HepG2 (cell line): ENCODE measurements around the gene CDC34. TPM values are rescaled to one million over a fixed set of nuclear protein-coding genes. Genes with fewer than 3 reads are reported as not detected.

ENCODE experiments used
- ATAC-seq: fragments of 200-7000 bp; cut with Tn5 transposase; 3 replicates; pipeline ENCODE4 v1.9.1; 2020; ENCODE audit warnings: mild to moderate bottlenecking, moderate library complexity
- BruUV-seq: library from RNA; stranded (reverse); fragments of 400-500 nt; replicated peaks from 2 replicates; lab custom pipeline; 2021; lab: Mats Ljungman, UMichigan
- CTCF ChIA-PET: fragments of 300-600 bp; formaldehyde crosslinking; extraction: SDS; loops from one replicate; lab custom pipeline; 2021; ENCODE audit warnings: low total read pairs, inconsistent platforms, low intra/inter-chr PET ratio; lab: Yijun Ruan, JAX
- POLR2A ChIA-PET: fragments of 350-600 bp; sonication (Branson Sonifier 250); formaldehyde crosslinking; loops from one replicate; lab custom pipeline; 2020; ENCODE audit warnings: antibody characterized with exemption, inconsistent platforms; lab: Yijun Ruan, JAX
- DNase-seq: peaks from one replicate; pipeline ENCODE4 v3.0.0-alpha.2; 2015; ENCODE audit warnings: low spot score
- FAIRE-seq: peaks from 3 replicates; lab custom pipeline; 2011; peaks lifted over from hg19 to GRCh38; lab: Jason Lieb, UNC
- H2AFZ ChIP-seq: one replicate; pipeline ENCODE4 v1.6.1; 2011; ENCODE audit warnings: low read length, inconsistent platforms
- H3K27ac ChIP-seq: fragments of 300-600 bp; 3 replicates; pipeline ENCODE4 v1.8.0; 2011; ENCODE audit warnings: mixed run types, mild to moderate bottlenecking, mixed read lengths, low read length, inconsistent platforms; ENCODE audit not compliant: insufficient read depth; ENCODE audit errors: extremely low read length
- H3K27me3 ChIP-seq, 2 experiments: fragments of 200-600 bp in 1 of 2; 2 replicates in 1 of 2; 3 replicates in 1 of 2; pipeline versions ENCODE4 v1.6.0 to v1.8.0; 2011; ENCODE audit warnings: low read length in 2 of 2, mild to moderate bottlenecking in 2 of 2, moderate library complexity in 2 of 2, inconsistent platforms in 1 of 2; ENCODE audit not compliant: insufficient read depth in 2 of 2, control insufficient read depth in 1 of 2
- H3K36me3 ChIP-seq, 2 experiments: fragments of 200-600 bp in 1 of 2; replicated peaks in 1 of 2; 2 replicates in 1 of 2; 3 replicates in 1 of 2; pipeline versions ENCODE4 v1.5.1 to v1.8.0; 2011; ENCODE audit warnings: low read length in 2 of 2, inconsistent platforms in 1 of 2; ENCODE audit not compliant: insufficient read depth in 2 of 2, control insufficient read depth in 1 of 2
- H3K4me1 ChIP-seq: 2 replicates; pipeline ENCODE4 v1.5.1; 2012; ENCODE audit warnings: low read length, inconsistent platforms; ENCODE audit not compliant: insufficient read depth
- H3K4me2 ChIP-seq: 2 replicates; pipeline ENCODE4 v1.6.0; 2011; ENCODE audit warnings: low read depth, low read length, inconsistent platforms
- H3K4me3 ChIP-seq, 3 experiments: fragments of 200-600 bp in 1 of 3; sonication (generic), shearing (Covaris generic) in 1 of 3; replicated peaks in 1 of 3; 2 replicates each; pipeline ENCODE4 v1.5.1; 2011 to 2016; ENCODE audit warnings: low read length in 3 of 3, inconsistent platforms in 2 of 3, low read depth in 2 of 3, mild to moderate bottlenecking in 2 of 3, control low read depth in 1 of 3, mixed read lengths in 1 of 3; ENCODE audit not compliant: insufficient read depth in 1 of 3
- H3K79me2 ChIP-seq: one replicate; pipeline ENCODE4 v1.6.1; 2011; ENCODE audit warnings: low read length, inconsistent platforms; ENCODE audit not compliant: insufficient read depth
- H3K9ac ChIP-seq: 2 replicates; pipeline ENCODE4 v1.6.0; 2011; ENCODE audit warnings: mild to moderate bottlenecking, low read depth, low read length, inconsistent platforms; ENCODE audit not compliant: insufficient read depth
- H3K9me3 ChIP-seq: 2 replicates; pipeline ENCODE4 v1.5.1; 2012; ENCODE audit warnings: mild to moderate bottlenecking, low read length
- H4K20me1 ChIP-seq: 2 replicates; pipeline ENCODE4 v1.6.0; 2011; ENCODE audit warnings: inconsistent platforms, mild to moderate bottlenecking, low read length, moderate library complexity; ENCODE audit not compliant: insufficient read depth
- CCAR2 ChIP-seq: fragments of 200-400 bp; formaldehyde crosslinking; optimal IDR thresholded peaks from 2 replicates; pipeline ENCODE3; 2018; ENCODE audit warnings: low read depth, mild to moderate bottlenecking, low read length, moderate library complexity
- CENPX ChIP-seq: sonication (generic); formaldehyde crosslinking; IDR thresholded peaks from 2 replicates; pipeline ENCODE4 v1.9.0; 2021; ENCODE audit warnings: mild to moderate bottlenecking, missing genetic modification reagents, moderate library complexity
- DMAP1 ChIP-seq: IDR thresholded peaks from 2 replicates; pipeline ENCODE4 v1.6.1; 2016
- ISX ChIP-seq: sonication (generic); formaldehyde crosslinking; conservative IDR thresholded peaks from 2 replicates; pipeline ENCODE4 v1.5.0; 2020; ENCODE audit warnings: missing genetic modification reagents
- KMT2B ChIP-seq: IDR thresholded peaks from 2 replicates; pipeline ENCODE4 v1.6.1; 2016; ENCODE audit warnings: missing genetic modification reagents, missing compliant biosample characterization
- NR3C1 ChIP-seq: sonication (generic); formaldehyde crosslinking; IDR thresholded peaks from 2 replicates; pipeline ENCODE4 v1.4.0; 2020; ENCODE audit warnings: missing genetic modification reagents
- PHF8 ChIP-seq: sonication (generic); formaldehyde crosslinking; IDR thresholded peaks from 2 replicates; pipeline ENCODE4 v1.5.0; 2020; ENCODE audit warnings: missing genetic modification reagents
- SMAD1 ChIP-seq: sonication (generic); formaldehyde crosslinking; IDR thresholded peaks from 2 replicates; pipeline ENCODE4 v1.4.0; 2020; ENCODE audit warnings: missing genetic modification reagents, low read depth, mild to moderate bottlenecking, borderline replicate concordance
- SOX5 ChIP-seq: IDR thresholded peaks from 2 replicates; pipeline ENCODE4 v1.6.1; 2016; ENCODE audit warnings: borderline replicate concordance
- ZBTB20 ChIP-seq: sonication (generic); formaldehyde crosslinking; IDR thresholded peaks from 2 replicates; pipeline ENCODE4 v1.8.1; 2023; ENCODE audit warnings: missing genetic modification reagents, low read depth, mild to moderate bottlenecking, borderline replicate concordance
- ZNF121 ChIP-seq: sonication (generic); formaldehyde crosslinking; IDR thresholded peaks from 2 replicates; pipeline ENCODE4 v1.5.0; 2020; ENCODE audit warnings: mild to moderate bottlenecking, missing genetic modification reagents
- ZNF124 ChIP-seq: sonication (generic); formaldehyde crosslinking; IDR thresholded peaks from 2 replicates; pipeline ENCODE4 v1.4.0; 2020; ENCODE audit warnings: missing genetic modification reagents
- ZNF234 ChIP-seq: sonication (generic); formaldehyde crosslinking; conservative IDR thresholded peaks from 2 replicates; pipeline ENCODE4 v1.5.1; 2020; ENCODE audit warnings: mild to moderate bottlenecking, missing genetic modification reagents
- ZNF577 ChIP-seq: sonication (generic); formaldehyde crosslinking; IDR thresholded peaks from 2 replicates; pipeline ENCODE4 v1.4.0; 2020; ENCODE audit warnings: mild to moderate bottlenecking, low read depth, missing genetic modification reagents, borderline replicate concordance
- ZNF598 ChIP-seq: sonication (generic); formaldehyde crosslinking; IDR thresholded peaks from 2 replicates; pipeline ENCODE4 v1.5.1; 2020; ENCODE audit warnings: mild to moderate bottlenecking, missing genetic modification reagents, borderline replicate concordance
- ZNF713 ChIP-seq: sonication (generic); formaldehyde crosslinking; IDR thresholded peaks from 2 replicates; pipeline ENCODE4 v1.4.0; 2020; ENCODE audit warnings: mild to moderate bottlenecking, missing genetic modification reagents
- WGBS: methylation state at CpG from one replicate; pipeline ENCODE4 v1.1.6; 2017; ENCODE audit warnings: low lambda C conversion rate; 5-methylcytosine and 5-hydroxymethylcytosine counted together
- in situ Hi-C: cut with HindIII; loops from 2 replicates; pipeline ENCODE4 v1.10.0; 2017; ENCODE audit warnings: low pct_unique_long_range_greater_than_20kb; ENCODE audit not compliant: extremely low pct_ligation_motif_present
- intact Hi-C: fragments of 100-400 bp; cut with micrococcal nuclease; formaldehyde crosslinking; loops from one replicate; pipeline ENCODE4 v1.10.0; 2022; ENCODE audit not compliant: unreplicated experiment
- polyA plus RNA-seq, 8 experiments: library from polyadenylated mRNA; depleted of rRNA in 3 of 8; stranded (reverse) in 7 of 8; unstranded in 1 of 8; fragments of >200 nt; fragmentation: Illumina TruSeq in 4 of 8; extraction: Trizol in 4 of 8; gene quantifications; 2 replicates each; pipeline versions ENCODE4 v1.2.1 to v1.2.3, GENCODE V29; 2011 to 2016; ENCODE audit warnings: low read depth in 4 of 8, missing spikeins in 1 of 8, mixed read lengths in 1 of 8; ENCODE audit not compliant: insufficient read depth in 1 of 8
- total RNA-seq, 5 experiments: library from RNA; depleted of rRNA; stranded (reverse); fragments of >200 nt; fragmentation: Illumina TruSeq; extraction: Trizol; gene quantifications; 2 replicates each; pipeline ENCODE4 v1.2.3, GENCODE V29; 2016; ENCODE audit warnings: low read depth in 1 of 5
- TF ChIP-seq, protein P1 (sequence below): sonication (generic); formaldehyde crosslinking; IDR thresholded peaks from 2 replicates; pipeline ENCODE4 v1.8.0; 2022; ENCODE audit warnings: mild to moderate bottlenecking, missing genetic modification reagents, moderate library complexity
- TF ChIP-seq, protein P2 (sequence below): IDR thresholded peaks from 2 replicates; pipeline ENCODE4 v1.6.1; 2016; ENCODE audit warnings: missing genetic modification reagents, missing compliant biosample characterization
- TF ChIP-seq, protein P3 (sequence below): sonication (generic); formaldehyde crosslinking; conservative IDR thresholded peaks from 2 replicates; pipeline ENCODE4 v1.5.0; 2020; ENCODE audit warnings: missing genetic modification reagents
- TF ChIP-seq, protein P4 (sequence below): IDR thresholded peaks from 2 replicates; pipeline ENCODE4 v1.6.1; 2016; ENCODE audit warnings: missing compliant biosample characterization, missing genetic modification reagents, borderline replicate concordance
- TF ChIP-seq, protein P5 (sequence below): sonication (generic); formaldehyde crosslinking; IDR thresholded peaks from 2 replicates; pipeline ENCODE4 v1.9.0; 2022; ENCODE audit warnings: low read depth, missing genetic modification reagents

Gene CDC34
- total and polyA plus RNA-seq, 2 of the 13 experiments (the other 11 are each of a cell fraction or from before 2014, with no cell fraction given): 138 to 150 TPM

DNA sequence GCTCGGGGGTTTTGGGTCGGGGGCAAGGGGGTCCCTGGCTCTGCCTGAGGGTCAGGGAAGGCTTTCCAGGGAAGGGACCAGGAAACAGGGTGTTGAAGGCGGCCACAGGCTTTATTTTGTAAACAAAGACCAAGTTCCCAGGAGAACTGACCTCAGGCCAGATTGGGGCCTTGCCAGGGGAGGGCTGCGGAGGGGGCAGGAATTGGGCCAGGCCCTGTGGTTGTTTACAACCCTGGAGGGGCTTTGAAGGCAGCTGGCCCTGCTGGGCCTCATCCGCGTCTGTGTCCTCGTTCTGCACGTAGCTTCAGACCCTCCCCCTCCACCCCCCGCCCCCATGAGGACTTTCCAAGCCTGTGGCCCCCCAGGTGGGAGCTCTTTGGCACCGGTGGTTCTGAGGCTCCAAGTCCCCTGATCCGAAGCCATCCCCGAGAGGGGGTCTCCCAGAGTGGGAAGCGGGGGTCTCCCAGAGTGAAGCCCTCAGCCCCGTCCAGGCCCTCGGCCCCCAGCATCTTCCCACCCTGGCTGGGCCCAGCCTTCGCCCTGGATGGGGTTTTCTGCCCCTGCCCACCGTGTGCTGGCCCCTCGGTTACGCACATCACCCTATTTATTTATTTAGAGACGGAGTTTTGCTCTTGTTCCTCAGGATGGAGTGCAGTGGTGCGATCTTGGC is 27.3 kb downstream of the CDC34 start:
- Histone ChIP-seq H3K27ac (peak overlapping the region; percentile 52), H2AFZ (no peak overlapping the region)
- TF ChIP-seq ZNF124 (CRISPR knock-in tag) (no peak), CENPX (CRISPR knock-in tag) (no peak), CCAR2 (no peak), SOX5 (CRISPR knock-in tag) (peak; percentile 77), KMT2B (CRISPR knock-in tag) (no peak), ZNF577 (no peak), ZNF121 (CRISPR knock-in tag) (no peak), ZBTB20 (CRISPR knock-in tag) (peak; percentile 54; the same call in 1 of the 2 replicates), ISX (no peak), DMAP1 (CRISPR knock-in tag) (no peak), PHF8 (CRISPR knock-in tag) (no peak), ZNF713 (CRISPR knock-in tag) (no peak), NR3C1 (CRISPR knock-in tag) (no peak), ZNF234 (CRISPR knock-in tag) (no peak), ZNF598 (CRISPR knock-in tag) (no peak), SMAD1 (CRISPR knock-in tag) (no peak)
- TF ChIP-seq, protein P1, sequence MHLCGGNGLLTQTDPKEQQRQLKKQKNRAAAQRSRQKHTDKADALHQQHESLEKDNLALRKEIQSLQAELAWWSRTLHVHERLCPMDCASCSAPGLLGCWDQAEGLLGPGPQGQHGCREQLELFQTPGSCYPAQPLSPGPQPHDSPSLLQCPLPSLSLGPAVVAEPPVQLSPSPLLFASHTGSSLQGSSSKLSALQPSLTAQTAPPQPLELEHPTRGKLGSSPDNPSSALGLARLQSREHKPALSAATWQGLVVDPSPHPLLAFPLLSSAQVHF (CRISPR knock-in tag): no peak
- TF ChIP-seq, protein P2, sequence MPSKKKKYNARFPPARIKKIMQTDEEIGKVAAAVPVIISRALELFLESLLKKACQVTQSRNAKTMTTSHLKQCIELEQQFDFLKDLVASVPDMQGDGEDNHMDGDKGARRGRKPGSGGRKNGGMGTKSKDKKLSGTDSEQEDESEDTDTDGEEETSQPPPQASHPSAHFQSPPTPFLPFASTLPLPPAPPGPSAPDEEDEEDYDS (CRISPR knock-in tag): peak; percentile 47; the same call in 1 of the 2 replicates
- TF ChIP-seq, protein P3, sequence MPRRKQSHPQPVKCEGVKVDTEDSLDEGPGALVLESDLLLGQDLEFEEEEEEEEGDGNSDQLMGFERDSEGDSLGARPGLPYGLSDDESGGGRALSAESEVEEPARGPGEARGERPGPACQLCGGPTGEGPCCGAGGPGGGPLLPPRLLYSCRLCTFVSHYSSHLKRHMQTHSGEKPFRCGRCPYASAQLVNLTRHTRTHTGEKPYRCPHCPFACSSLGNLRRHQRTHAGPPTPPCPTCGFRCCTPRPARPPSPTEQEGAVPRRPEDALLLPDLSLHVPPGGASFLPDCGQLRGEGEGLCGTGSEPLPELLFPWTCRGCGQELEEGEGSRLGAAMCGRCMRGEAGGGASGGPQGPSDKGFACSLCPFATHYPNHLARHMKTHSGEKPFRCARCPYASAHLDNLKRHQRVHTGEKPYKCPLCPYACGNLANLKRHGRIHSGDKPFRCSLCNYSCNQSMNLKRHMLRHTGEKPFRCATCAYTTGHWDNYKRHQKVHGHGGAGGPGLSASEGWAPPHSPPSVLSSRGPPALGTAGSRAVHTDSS: no peak
- TF ChIP-seq, protein P4, sequence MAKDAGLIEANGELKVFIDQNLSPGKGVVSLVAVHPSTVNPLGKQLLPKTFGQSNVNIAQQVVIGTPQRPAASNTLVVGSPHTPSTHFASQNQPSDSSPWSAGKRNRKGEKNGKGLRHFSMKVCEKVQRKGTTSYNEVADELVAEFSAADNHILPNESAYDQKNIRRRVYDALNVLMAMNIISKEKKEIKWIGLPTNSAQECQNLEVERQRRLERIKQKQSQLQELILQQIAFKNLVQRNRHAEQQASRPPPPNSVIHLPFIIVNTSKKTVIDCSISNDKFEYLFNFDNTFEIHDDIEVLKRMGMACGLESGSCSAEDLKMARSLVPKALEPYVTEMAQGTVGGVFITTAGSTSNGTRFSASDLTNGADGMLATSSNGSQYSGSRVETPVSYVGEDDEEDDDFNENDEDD: no peak
- TF ChIP-seq, protein P5, sequence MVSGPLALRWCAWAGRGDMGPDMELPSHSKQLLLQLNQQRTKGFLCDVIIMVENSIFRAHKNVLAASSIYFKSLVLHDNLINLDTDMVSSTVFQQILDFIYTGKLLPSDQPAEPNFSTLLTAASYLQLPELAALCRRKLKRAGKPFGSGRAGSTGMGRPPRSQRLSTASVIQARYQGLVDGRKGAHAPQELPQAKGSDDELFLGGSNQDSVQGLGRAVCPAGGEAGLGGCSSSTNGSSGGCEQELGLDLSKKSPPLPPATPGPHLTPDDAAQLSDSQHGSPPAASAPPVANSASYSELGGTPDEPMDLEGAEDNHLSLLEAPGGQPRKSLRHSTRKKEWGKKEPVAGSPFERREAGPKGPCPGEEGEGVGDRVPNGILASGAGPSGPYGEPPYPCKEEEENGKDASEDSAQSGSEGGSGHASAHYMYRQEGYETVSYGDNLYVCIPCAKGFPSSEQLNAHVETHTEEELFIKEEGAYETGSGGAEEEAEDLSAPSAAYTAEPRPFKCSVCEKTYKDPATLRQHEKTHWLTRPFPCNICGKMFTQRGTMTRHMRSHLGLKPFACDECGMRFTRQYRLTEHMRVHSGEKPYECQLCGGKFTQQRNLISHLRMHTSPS: no peak; the same call in 1 of the 2 replicates

More for the DNA sequence above, 27.3 kb downstream of the CDC34 start:
- no peak overlapping the region for H3K4me3 ChIP-seq
- H3K27me3 ChIP-seq: no peaks in the 10 kb centered on the region; a peak in 1 of 5 replicates
- ATAC-seq: no peak
- BruUV-seq: no TSS peak
- ChIA-PET CTCF (no interaction called here), POLR2A (no interaction called here)
- H4K20me1 ChIP-seq: no peaks in the 10 kb centered on the region
- DNase-seq: peak; percentile 23
- intact Hi-C loops: no loop called here
- no peaks in the 10 kb centered on the region for H3K36me3 ChIP-seq
- WGBS: 49% methylated on average over 7 of the region's 21 CpGs
- in situ Hi-C loops: no loop called here
- H3K79me2 ChIP-seq: no peaks in the 10 kb centered on the region
- peaks cover 55% of the 10 kb centered on the region for H3K4me1 ChIP-seq
- H3K9ac ChIP-seq: peak overlapping the region; percentile 29; the same call in 1 of the 2 replicates
- H3K4me2 ChIP-seq: peak overlapping the region; percentile 47
- no peak for FAIRE-seq
- no peaks in the 10 kb centered on the region for H3K9me3 ChIP-seq
